ENCODE results near the gene FBXW8.

Gene FBXW8

GRCh38 chr12:116959845-116960514 lies 49.2 kb downstream of the FBXW8 start:
- DNase-seq, result peak; percentile 53

DNA sequence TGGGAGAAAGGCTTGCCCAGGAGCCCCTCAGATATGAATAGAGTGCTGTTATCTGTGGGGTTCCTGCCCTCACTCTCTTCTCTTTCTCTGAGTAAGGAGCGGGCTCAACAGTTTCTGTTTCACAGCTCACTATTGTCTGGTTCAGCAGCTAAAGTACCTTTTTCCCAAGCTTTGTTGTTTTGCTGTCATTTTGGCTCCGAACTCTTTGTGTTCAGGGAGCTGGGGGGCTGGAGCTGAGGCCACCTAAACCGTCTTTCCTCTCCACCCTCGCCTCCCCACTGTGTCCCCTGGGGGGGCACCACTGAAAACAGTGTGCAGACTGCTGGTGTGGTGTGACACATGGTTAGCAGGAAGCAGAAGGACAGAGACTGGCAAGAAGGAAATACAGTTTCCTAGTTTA lies 51.4 kb downstream of the FBXW8 start:
- no peak for DNase-seq

DNA sequence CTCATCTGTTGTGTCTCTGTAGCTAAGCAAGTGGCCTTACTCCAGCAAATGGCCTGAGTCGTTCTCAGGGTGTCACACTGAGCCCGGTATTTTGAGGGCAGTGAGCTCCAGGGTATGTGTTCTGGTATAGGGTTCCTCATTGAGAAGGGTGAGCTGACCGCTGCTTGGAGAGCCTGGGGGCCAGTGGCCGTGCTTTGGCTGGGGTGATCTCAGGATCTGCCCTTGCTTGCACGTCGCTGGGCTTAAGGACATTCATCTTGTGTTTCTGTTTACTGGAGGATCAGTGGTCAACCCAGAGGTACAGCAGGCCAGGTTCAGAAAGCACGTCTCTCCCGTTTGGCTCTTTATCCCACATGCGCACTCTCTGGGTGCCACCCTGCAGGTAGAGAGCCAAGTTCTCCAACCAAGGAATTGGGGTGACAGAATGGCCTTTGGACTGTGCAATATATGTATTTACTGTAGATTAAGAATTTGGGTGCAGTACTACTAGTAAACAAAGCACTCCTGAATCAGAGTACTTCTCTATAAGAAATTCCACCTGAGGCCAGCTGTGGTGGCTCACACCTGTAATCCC lies 52.1 kb downstream of the FBXW8 start:
- no peak for DNase-seq

GRCh38 chr12:116964054-116965050 lies 53.6 kb downstream of the FBXW8 start:
- DNase-seq, result no peak

DNA sequence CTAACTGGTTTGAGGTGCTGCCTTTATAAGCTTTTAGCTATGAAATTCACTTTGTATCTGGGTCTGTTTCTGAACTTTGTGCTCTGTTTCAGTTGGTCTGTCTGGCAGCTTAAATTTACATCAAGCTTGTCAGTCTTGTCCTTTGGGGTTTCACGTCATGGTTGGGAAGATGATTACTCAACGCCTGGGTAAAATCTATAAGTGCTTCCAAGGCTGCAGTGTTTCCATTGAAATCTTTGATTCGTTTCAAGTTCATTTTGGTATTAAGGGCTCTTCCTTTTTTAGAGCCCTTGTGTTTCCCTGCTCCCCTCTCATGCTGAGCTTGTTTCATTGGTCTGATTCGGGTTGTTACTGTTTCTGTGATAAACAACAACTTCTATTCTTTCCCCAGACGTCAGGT lies 58.2 kb downstream of the FBXW8 start:
- DNase-seq, result no peak

GRCh38 chr12:116969615-116970585 lies 59.1 kb downstream of the FBXW8 start:
- no peak for DNase-seq

- no peak for DNase-seq
Measured at GRCh38 chr12:116971222-116971621, 60.5 kb downstream of the FBXW8 start.

- DNase-seq, result no peak
Measured at GRCh38 chr12:116975779-116976393, 65.1 kb downstream of the FBXW8 start.

DNA sequence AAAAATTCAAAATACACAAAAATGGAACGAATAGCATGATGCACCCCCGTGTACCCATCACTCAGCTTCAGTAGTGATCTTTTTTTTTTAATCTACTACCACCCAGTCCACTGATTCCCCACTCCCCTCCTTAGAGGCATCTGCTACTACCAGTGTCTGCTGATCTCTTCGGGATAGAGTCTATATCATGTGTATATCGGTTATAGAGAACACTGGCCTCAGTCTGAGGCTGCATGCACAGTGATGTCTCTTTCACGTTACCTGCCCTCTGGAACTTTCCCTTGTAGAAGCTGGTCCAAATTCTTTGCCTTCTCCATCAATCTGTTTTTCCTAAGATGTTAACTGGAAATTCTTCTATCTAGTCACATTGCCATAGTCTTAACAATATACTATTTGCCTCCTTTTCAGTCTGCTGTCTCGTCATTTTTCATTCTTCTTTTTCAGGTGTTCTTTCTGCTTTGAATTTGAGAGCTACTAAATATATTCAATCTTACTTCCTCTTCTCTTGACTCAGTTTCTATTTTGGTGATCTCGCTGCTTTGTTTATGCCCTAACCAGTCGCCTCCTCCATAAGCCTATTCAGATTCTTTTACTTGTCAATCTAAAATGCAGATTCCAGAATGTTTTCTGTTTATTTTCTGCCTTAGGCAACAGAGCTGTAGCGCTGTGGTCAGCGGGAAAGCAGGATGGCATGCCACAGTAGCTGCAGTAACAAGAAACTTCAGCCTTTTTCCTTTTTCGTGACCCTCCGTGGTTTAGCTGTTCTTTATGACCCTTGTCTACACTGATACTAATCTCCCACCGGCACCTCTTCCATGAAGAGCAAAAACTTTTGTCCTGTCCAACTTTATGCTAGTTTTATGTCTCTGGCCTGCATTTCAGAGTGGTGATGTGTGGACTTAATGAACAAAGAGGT lies 67.0 kb downstream of the FBXW8 start:
- no peak for DNase-seq

GRCh38 chr12:116978791-116979508 lies 68.2 kb downstream of the FBXW8 start:
- DNase-seq, result no peak

- no peak for DNase-seq
Measured at GRCh38 chr12:116980083-116980482, 69.3 kb downstream of the FBXW8 start.

DNA sequence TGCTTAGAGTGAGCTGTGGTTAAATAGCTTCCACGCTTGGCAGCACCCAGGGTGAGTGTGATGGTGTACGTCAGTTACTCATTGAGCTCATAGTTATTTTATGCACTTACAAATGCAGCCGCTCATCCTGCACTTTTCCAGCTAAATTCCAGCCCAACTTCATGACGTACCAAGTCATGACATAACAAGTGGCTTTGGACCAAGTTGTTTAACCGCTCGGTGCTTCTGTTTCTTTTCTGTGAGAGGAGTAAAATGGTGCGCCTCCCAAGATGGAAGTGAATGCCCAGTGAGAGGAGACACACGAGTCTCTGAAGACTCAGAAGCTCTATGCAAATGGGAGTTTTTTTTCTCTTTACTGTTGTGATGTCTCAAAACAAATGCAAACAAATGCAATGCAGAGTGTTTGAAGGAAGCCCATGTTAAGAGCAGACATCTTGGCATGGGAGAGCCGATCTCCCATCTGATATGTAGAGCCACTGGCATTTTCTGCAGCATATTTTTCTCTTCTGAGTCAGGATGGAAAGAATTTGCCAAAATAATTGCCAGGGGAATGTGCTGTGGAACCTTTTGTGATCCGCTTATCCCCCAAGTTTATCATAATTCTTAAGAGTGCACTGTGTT lies 72.2 kb downstream of the FBXW8 start:
- no peak for DNase-seq

DNA sequence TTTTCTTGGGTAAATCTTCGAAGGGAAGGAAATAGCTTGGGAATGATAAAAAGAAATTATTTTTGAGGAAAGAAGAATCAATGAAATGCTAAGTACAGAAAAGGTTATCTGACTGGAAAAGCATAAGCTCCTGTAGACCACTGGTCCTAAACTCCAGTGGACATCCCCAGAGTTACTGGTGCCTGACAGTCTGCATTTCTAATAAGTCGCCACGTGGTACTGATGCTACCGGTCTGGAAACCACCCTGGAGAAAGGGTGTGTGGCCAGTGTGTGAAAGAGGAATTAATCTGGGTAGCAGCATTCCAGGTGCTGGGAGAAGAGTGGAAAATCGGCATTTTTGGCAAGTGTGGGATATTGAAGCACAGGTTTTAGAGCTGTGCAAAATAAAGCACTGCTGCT lies 73.3 kb downstream of the FBXW8 start:
- no peak for DNase-seq

- no peak for DNase-seq
Measured at GRCh38 chr12:116990329-116990728, 79.6 kb downstream of the FBXW8 start.

GRCh38 chr12:116990971-116991966 lies 80.5 kb downstream of the FBXW8 start:
- DNase-seq, result no peak

- DNase-seq, result no peak
Measured at GRCh38 chr12:116996093-116996492, 85.3 kb downstream of the FBXW8 start.

- no peak for DNase-seq
Measured at GRCh38 chr12:116996621-116997020, 85.9 kb downstream of the FBXW8 start.

DNA sequence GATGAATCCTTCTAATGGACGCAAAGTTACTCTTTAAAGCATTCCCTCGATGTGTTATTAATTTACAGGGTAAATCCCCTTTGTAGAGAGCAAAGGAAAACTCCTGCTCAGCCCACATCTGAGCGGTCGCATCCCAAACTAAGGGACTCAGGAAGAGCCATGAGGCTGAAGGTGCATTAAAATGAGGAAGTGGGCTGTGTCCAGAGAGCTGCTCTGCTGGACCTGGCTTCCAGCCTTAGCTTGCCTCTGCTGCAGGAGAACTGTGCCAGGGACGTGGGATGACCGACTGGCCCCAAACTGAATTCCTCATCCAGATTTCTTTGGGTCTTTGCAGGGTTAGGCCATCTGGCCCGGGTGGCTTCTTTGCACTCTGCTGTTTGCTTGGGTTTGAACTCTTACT lies 88.3 kb downstream of the FBXW8 start:
- DNase-seq, result no peak

Measured in activated naive CD4-positive, alpha-beta T cell treated with Interleukin-2 at 50 U/mL for 16 hours (primary cell).